VCaP (cell line): ENCODE results near the gene COL6A3.

Experiments
- H3K27ac ChIP-seq: fragments of 450-650 bp; 2 replicates; pipeline ENCODE4 v1.5.1; 2017
- CTCF ChIP-seq: fragments of 450-650 bp; conservative IDR thresholded peaks from 2 replicates; pipeline ENCODE4 v1.5.1; 2017; ENCODE audit warnings: mild to moderate bottlenecking, moderate library complexity

COL6A3 gene

GRCh38 chr2:237405006-237405559 is 8.9 kb downstream of the COL6A3 start:
- H3K27ac ChIP-seq, result no peak overlapping the region
- TF ChIP-seq CTCF, result no peak

GRCh38 chr2:237404413-237404812 is 9.6 kb downstream of the COL6A3 start:
- no peak for TF ChIP-seq CTCF

GRCh38 chr2:237403024-237403882 is 10.7 kb downstream of the COL6A3 start:
- no peak for TF ChIP-seq CTCF
- H3K27ac ChIP-seq, result no peak overlapping the region

More at GRCh38 chr2:237404413-237404812, 9.6 kb downstream of the COL6A3 start:
- H3K27ac ChIP-seq, result no peak overlapping the region

- TF ChIP-seq CTCF, result no peak
- H3K27ac ChIP-seq, result no peak overlapping the region
Measured at GRCh38 chr2:237400199-237400598, 13.8 kb downstream of the COL6A3 start.

GRCh38 chr2:237397072-237397471 is 16.9 kb downstream of the COL6A3 start:
- no peak for TF ChIP-seq CTCF
- H3K27ac ChIP-seq, result no peak overlapping the region

GRCh38 chr2:237393523-237393922 is 20.4 kb downstream of the COL6A3 start:
- TF ChIP-seq CTCF, result no peak
- no peak overlapping the region for H3K27ac ChIP-seq

GRCh38 chr2:237392186-237392585 is 21.8 kb downstream of the COL6A3 start:
- no peak for TF ChIP-seq CTCF
- no peak overlapping the region for H3K27ac ChIP-seq
